Panc1 (cell line): ENCODE measurements around the gene GMPR. TPM values are rescaled to one million over a fixed set of nuclear protein-coding genes. Genes with fewer than 3 reads are reported as not detected.

Experiments used
- ATAC-seq: fragments of 200-7000 bp; cut with Tn5 transposase; 2 replicates; pipeline ENCODE4 v1.9.1; 2020; ENCODE audit warnings: mild to moderate bottlenecking, moderate library complexity
- BruUV-seq: library from RNA; stranded (reverse); fragments of 400-500 nt; replicated peaks from 2 replicates; lab custom pipeline; 2021; lab: Mats Ljungman, UMichigan
- CTCF ChIA-PET: fragments of 300-600 bp; sonication (Branson Sonifier 250); formaldehyde crosslinking; loops from one replicate; lab custom pipeline; 2022; ENCODE audit warnings: antibody characterized with exemption; lab: Charles Lee
- POLR2A ChIA-PET: fragments of 300-600 bp; sonication (Branson Sonifier 250); formaldehyde crosslinking; loops from one replicate; lab custom pipeline; 2022; ENCODE audit warnings: antibody characterized with exemption; lab: Charles Lee
- DNase-seq: peaks from one replicate; pipeline ENCODE4 v3.0.0-alpha.2; 2010; ENCODE audit warnings: low read depth, low spot score
- H3K27ac ChIP-seq: 2 replicates; pipeline ENCODE4 v1.5.1; 2011; ENCODE audit warnings: mild to moderate bottlenecking, low read length, inconsistent platforms
- H3K27me3 ChIP-seq: fragments of 200-500 bp; sonication (Bioruptor generic); 2 replicates; pipeline ENCODE4 v1.6.0; 2014; ENCODE audit warnings: low read length, inconsistent platforms; ENCODE audit not compliant: control insufficient read depth, insufficient read depth
- H3K36me3 ChIP-seq: fragments of 200-500 bp; sonication (Bioruptor generic); 2 replicates; pipeline ENCODE4 v1.5.1; 2014; ENCODE audit warnings: inconsistent platforms, mild to moderate bottlenecking, low read length, moderate library complexity; ENCODE audit not compliant: control insufficient read depth, insufficient read depth
- H3K4me1 ChIP-seq: 2 replicates; pipeline ENCODE4 v1.5.1; 2011; ENCODE audit warnings: inconsistent platforms, mild to moderate bottlenecking, low read length, moderate library complexity; ENCODE audit not compliant: control insufficient read depth, insufficient read depth
- H3K4me3 ChIP-seq, 2 experiments: 2 replicates each; pipeline ENCODE4 v1.5.1; 2011 to 2012; ENCODE audit warnings: low read depth in 2 of 2, low read length in 2 of 2, mild to moderate bottlenecking in 2 of 2, inconsistent platforms in 1 of 2, moderate library complexity in 1 of 2
- H3K9me3 ChIP-seq: fragments of 200-500 bp; sonication (Bioruptor generic); 2 replicates; pipeline ENCODE4 v1.5.1; 2014; ENCODE audit warnings: low read depth, mild to moderate bottlenecking, inconsistent platforms, low read length, moderate library complexity; ENCODE audit not compliant: control insufficient read depth, insufficient read depth
- CTCF ChIP-seq: fragments of 450-650 bp; IDR thresholded peaks from 2 replicates; pipeline ENCODE4 v1.5.1; 2017; ENCODE audit warnings: mild to moderate bottlenecking
- POLR2AphosphoS5 ChIP-seq: IDR thresholded peaks from 2 replicates; pipeline ENCODE4 v1.6.1; 2012; ENCODE audit warnings: mild to moderate bottlenecking, low read depth, low read length, moderate library complexity
- REST ChIP-seq, 2 experiments: IDR thresholded peaks; 2 replicates each; pipeline ENCODE4 v1.6.1; 2011 to 2012; ENCODE audit warnings: low read depth in 2 of 2, control low read depth in 1 of 2, low read length in 1 of 2, mild to moderate bottlenecking in 1 of 2, moderate library complexity in 1 of 2; ENCODE audit not compliant: insufficient read depth in 1 of 2
- SIN3A ChIP-seq: IDR thresholded peaks from 2 replicates; pipeline ENCODE4 v1.6.1; 2012; ENCODE audit warnings: low read depth, mild to moderate bottlenecking, low read length, moderate library complexity, borderline replicate concordance; ENCODE audit not compliant: insufficient read depth
- TCF7L2 ChIP-seq: IDR thresholded peaks from 2 replicates; pipeline ENCODE4 v1.6.1; 2011; ENCODE audit warnings: mild to moderate bottlenecking, low read depth, low read length, inconsistent platforms
- in situ Hi-C: cut with HindIII; loops from 2 replicates; pipeline ENCODE4 v1.10.0; 2016; ENCODE audit warnings: low sequenced_read_pairs, low pct_unique_long_range_greater_than_20kb
- intact Hi-C: fragments of 100-400 bp; cut with micrococcal nuclease; formaldehyde crosslinking; loops from one replicate; pipeline ENCODE4 v1.10.0; 2022; ENCODE audit not compliant: unreplicated experiment
- total RNA-seq: library from RNA; stranded (reverse); gene quantifications from one replicate; pipeline ENCODE4 v1.2.1, GENCODE V29; 2021; ENCODE audit not compliant: unreplicated experiment

The GMPR gene
- total RNA-seq, 1 experiment from 2014 or later = 3.5 TPM

- POLR2A ChIA-PET = interaction anchor here (0.5 kb wide), 1 partner anchor 55 kb away, joined by 10 read pairs; no protein-coding TSS in a partner anchor
- DNase-seq (no peak), ATAC-seq (no peak)
- BruUV-seq = no TSS peak
- Histone ChIP-seq H3K27ac (no peak overlapping the region), H3K4me1 (no peaks in the 10 kb centered on the region), H3K4me3 (no peak overlapping the region), H3K27me3 (peaks cover 12% of the 10 kb centered on the region), H3K36me3 (no peaks in the 10 kb centered on the region), H3K9me3 (no peaks in the 10 kb centered on the region)
- intact Hi-C loops = no loop called here
- TF ChIP-seq TCF7L2 = no peak
- no peak for TF ChIP-seq SIN3A
- no peak for TF ChIP-seq REST (IDR thresholded peaks at IDR 0.05; ENCODE audit: insufficient read depth in 1 of 2, low read depth in 2 of 2, low read length in 1 of 2)
- no peak for TF ChIP-seq CTCF
- TF ChIP-seq POLR2AphosphoS5 = no peak
- CTCF ChIA-PET = no interaction called here
- in situ Hi-C loops = no loop called here
Measured at GRCh38 chr6:16236631-16237199, 1.7 kb upstream of the GMPR start.

DNA sequence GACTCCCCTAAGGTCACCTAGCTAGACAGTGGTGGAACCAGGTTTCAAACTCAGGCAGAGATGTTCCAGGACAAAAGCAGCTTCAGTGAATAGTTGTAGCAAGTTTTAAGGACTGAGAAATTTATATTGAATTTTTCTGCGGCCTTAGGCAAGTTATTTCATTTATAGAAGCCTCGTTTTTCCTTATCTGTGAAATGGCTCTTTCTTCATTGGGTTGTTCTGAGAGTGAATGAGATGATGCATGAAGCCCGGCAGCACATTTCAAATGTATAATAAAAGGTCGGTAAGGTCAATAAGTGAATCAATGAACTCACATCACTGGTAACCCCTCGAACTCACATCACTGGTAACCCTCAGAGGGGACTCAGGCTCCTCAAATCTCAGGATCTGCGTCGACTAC is 1.1 kb upstream of the GMPR start:
- H3K36me3 ChIP-seq = no peaks in the 10 kb centered on the region
- no peak overlapping the region for H3K4me3 ChIP-seq
- in situ Hi-C loops (no loop called here), intact Hi-C loops (no loop called here)
- ChIA-PET POLR2A (interaction anchor here (0.5 kb wide), 1 partner anchor 55 kb away, joined by 10 read pairs; no protein-coding TSS in a partner anchor), CTCF (no interaction called here)
- peaks cover 12% of the 10 kb centered on the region for H3K27me3 ChIP-seq
- DNase-seq (no peak), ATAC-seq (no peak)
- TF ChIP-seq POLR2AphosphoS5 (no peak), TCF7L2 (no peak), SIN3A (no peak), REST (IDR thresholded peaks at IDR 0.05; ENCODE audit: insufficient read depth in 1 of 2, low read depth in 2 of 2, low read length in 1 of 2) (no peak), CTCF (no peak)
- H3K9me3 ChIP-seq = no peaks in the 10 kb centered on the region
- H3K4me1 ChIP-seq = no peaks in the 10 kb centered on the region
- no TSS peak for BruUV-seq
- no peak overlapping the region for H3K27ac ChIP-seq
